GM21619 (cell line): ENCODE results near the gene RAP1GAP2.
"Not testable (repeated sequence)": the region's sequence is repeated elsewhere in the genome, so short reads cannot be mapped to it uniquely, and the experiment has no call there.

Experiments
- ATAC-seq: cut with Tn5 transposase; IDR thresholded peaks from one replicate; pipeline ENCODE4 v1.9.1; 2021; ENCODE audit not compliant: unreplicated experiment

RAP1GAP2 gene

GRCh38 chr17:2991396-2992180 is 195.3 kb downstream of the RAP1GAP2 start:
- ATAC-seq = not testable (repeated sequence)

GRCh38 chr17:2994441-2994840 is 198.2 kb downstream of the RAP1GAP2 start:
- ATAC-seq = no peak

GRCh38 chr17:2995377-2995776 is 199.1 kb downstream of the RAP1GAP2 start:
- no peak for ATAC-seq

GRCh38 chr17:2995886-2996809 is 199.9 kb downstream of the RAP1GAP2 start:
- no peak for ATAC-seq

GRCh38 chr17:2996810-2997670 is 200.8 kb downstream of the RAP1GAP2 start:
- ATAC-seq = no peak

GRCh38 chr17:2998469-2998901 is 202.2 kb downstream of the RAP1GAP2 start:
- ATAC-seq = not testable (repeated sequence)

GRCh38 chr17:3002538-3003295 is 206.5 kb downstream of the RAP1GAP2 start:
- peak; percentile 73 for ATAC-seq

- no peak for ATAC-seq
These were observed 207.3 kb downstream of the RAP1GAP2 start for GRCh38 chr17:3003296-3004149.

GRCh38 chr17:3004150-3004801 is 208.0 kb downstream of the RAP1GAP2 start:
- ATAC-seq = no peak

GRCh38 chr17:3004925-3005324 is 208.7 kb downstream of the RAP1GAP2 start:
- ATAC-seq = no peak

- no peak for ATAC-seq
These were observed 209.5 kb downstream of the RAP1GAP2 start for GRCh38 chr17:3005696-3006095.

GRCh38 chr17:3006801-3007200 is 210.6 kb downstream of the RAP1GAP2 start:
- no peak for ATAC-seq

- no peak for ATAC-seq
These were observed 211.4 kb downstream of the RAP1GAP2 start for GRCh38 chr17:3007651-3008121.

GRCh38 chr17:3008336-3009288 is 212.4 kb downstream of the RAP1GAP2 start:
- ATAC-seq = no peak

- ATAC-seq = no peak
These were observed 213.2 kb downstream of the RAP1GAP2 start for GRCh38 chr17:3009411-3009920.

- ATAC-seq = no peak
These were observed 215.7 kb downstream of the RAP1GAP2 start for GRCh38 chr17:3011891-3012290.

GRCh38 chr17:3012926-3013581 is 216.8 kb downstream of the RAP1GAP2 start:
- ATAC-seq = no peak
